ENCODE results near the gene LARGE2. TPM values are rescaled to one million over a fixed set of nuclear protein-coding genes. Genes with fewer than 3 reads are reported as not detected.
A peak's percentile ranks its signal among the peaks of the same experiment; 100 is the strongest.

LARGE2 gene
- total and polyA plus RNA-seq, 9 of the 15 experiments (the other 6 are each of a cell fraction or from before 2014, with no cell fraction given): 0.56 to 14.1 (median 6.6) TPM

DNA sequence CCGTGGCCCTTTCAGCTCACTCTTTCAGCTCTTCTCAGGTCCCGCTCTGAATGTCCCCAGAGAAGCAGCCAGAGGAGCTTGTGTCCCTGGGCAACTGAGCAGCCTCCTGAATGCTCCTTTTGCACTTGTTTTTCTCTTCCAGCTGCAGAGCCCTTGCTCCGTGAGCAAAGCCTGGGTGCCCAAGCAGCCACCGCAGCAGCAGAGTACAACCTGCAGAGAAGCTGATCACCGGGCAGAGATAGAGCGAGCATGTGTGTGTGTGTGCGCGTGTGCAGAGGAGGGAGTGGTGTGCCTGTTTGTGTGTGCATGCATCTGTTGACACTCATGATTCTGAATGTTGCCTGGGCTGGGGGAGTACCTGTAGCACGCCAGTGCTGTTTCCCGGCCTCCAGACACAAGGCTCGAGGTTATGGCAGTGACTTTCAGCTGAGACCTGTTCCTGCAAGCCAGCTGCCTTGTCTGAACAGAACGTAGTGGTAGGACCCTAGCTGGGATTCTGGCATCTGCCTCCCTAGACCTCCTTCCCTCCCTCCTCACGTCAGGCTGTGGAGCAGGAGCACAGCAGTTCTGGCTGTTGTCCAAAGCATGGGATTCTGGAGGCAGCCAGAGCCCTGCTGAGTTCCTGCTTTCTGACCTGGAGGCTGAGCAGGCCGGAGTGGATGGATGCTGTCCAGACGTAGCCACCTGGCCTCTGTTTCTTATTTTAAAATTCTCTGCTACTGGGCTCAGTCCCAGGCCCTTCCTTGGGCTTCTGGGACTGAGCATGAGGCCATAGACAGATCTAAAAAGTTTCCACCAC is 41.5 kb upstream of the LARGE2 start:
- no peak for FAIRE-seq
- ATAC-seq: no peak
- Histone ChIP-seq H3K9ac (ENCODE audit: insufficient read depth in 1 of 2, low read depth in 2 of 2, low read length in 2 of 2) (peak overlapping the region in 1 of 2 experiments; percentile 62; a peak in 1 of 4 replicates), H3K4me2 (ENCODE audit: insufficient read depth, low read length) (no peak overlapping the region), H3K27me3 (ENCODE audit: control insufficient read depth in 2 of 2, insufficient read depth in 2 of 2, low read length in 2 of 2) (no peaks in the 10 kb centered on the region), H3K36me3 (ENCODE audit: control insufficient read depth, insufficient read depth, low read length) (peaks cover 44% of the 10 kb centered on the region), H3K4me1 (replicated peaks in 1 of 2; ENCODE audit: control insufficient read depth in 2 of 2, insufficient read depth in 2 of 2, low read length in 2 of 2) (peaks cover 20 to 22% of the 10 kb centered on the region in 2 experiments), H3K9me1 (ENCODE audit: control insufficient read depth, insufficient read depth, low read length) (no peaks in the 10 kb centered on the region), H2AFZ (ENCODE audit: low read depth, low read length) (no peak overlapping the region), H3K79me2 (ENCODE audit: control insufficient read depth, insufficient read depth, low read length) (no peaks in the 10 kb centered on the region), H4K20me1 (replicated peaks; ENCODE audit: control insufficient read depth, insufficient read depth, low read length) (peaks cover 15% of the 10 kb centered on the region), H3K9me3 (replicated peaks; ENCODE audit: control insufficient read depth, insufficient read depth, low read depth, low read length) (no peaks in the 10 kb centered on the region), H3K27ac (ENCODE audit: extremely low read depth, low read depth, low read length) (0 out of 3 replicates have a peak overlapping the region, but pooled peaks have one; percentile 1), H3K4me3 (no peak overlapping the region)
- BruUV-seq (replicated peaks): no TSS peak
- CTCF ChIA-PET (ENCODE audit: low intra/inter-chr PET ratio): no interaction called here
- POLR2A ChIA-PET: interaction anchor here (0.8 to 1.5 kb wide), 5 partner anchors 10 to 114 kb away, joined by 3 to 7 read pairs (median 5); no protein-coding TSS in a partner anchor
- intact Hi-C loops (cut with micrococcal nuclease) (no loop called here), in situ Hi-C loops (cut with MboI) (no loop called here)
- TF ChIP-seq TEAD4 (IDR thresholded peaks at IDR 0.05; ENCODE audit: low read length) (no peak), TEAD4 (CRISPR knock-in tag; IDR thresholded peaks at IDR 0.05; ENCODE audit: borderline replicate concordance) (no peak), DNMT1 (IDR thresholded peaks at IDR 0.05) (no peak), MAFF (IDR thresholded peaks at IDR 0.05; ENCODE audit: low read length) (no peak), MEF2A (IDR thresholded peaks at IDR 0.05; ENCODE audit: control insufficient read depth, low read depth, low read length) (no peak), ESRRA (IDR thresholded peaks at IDR 0.05; ENCODE audit: borderline replicate concordance, low read depth) (no peak)
- TF ChIP-seq, protein P1, sequence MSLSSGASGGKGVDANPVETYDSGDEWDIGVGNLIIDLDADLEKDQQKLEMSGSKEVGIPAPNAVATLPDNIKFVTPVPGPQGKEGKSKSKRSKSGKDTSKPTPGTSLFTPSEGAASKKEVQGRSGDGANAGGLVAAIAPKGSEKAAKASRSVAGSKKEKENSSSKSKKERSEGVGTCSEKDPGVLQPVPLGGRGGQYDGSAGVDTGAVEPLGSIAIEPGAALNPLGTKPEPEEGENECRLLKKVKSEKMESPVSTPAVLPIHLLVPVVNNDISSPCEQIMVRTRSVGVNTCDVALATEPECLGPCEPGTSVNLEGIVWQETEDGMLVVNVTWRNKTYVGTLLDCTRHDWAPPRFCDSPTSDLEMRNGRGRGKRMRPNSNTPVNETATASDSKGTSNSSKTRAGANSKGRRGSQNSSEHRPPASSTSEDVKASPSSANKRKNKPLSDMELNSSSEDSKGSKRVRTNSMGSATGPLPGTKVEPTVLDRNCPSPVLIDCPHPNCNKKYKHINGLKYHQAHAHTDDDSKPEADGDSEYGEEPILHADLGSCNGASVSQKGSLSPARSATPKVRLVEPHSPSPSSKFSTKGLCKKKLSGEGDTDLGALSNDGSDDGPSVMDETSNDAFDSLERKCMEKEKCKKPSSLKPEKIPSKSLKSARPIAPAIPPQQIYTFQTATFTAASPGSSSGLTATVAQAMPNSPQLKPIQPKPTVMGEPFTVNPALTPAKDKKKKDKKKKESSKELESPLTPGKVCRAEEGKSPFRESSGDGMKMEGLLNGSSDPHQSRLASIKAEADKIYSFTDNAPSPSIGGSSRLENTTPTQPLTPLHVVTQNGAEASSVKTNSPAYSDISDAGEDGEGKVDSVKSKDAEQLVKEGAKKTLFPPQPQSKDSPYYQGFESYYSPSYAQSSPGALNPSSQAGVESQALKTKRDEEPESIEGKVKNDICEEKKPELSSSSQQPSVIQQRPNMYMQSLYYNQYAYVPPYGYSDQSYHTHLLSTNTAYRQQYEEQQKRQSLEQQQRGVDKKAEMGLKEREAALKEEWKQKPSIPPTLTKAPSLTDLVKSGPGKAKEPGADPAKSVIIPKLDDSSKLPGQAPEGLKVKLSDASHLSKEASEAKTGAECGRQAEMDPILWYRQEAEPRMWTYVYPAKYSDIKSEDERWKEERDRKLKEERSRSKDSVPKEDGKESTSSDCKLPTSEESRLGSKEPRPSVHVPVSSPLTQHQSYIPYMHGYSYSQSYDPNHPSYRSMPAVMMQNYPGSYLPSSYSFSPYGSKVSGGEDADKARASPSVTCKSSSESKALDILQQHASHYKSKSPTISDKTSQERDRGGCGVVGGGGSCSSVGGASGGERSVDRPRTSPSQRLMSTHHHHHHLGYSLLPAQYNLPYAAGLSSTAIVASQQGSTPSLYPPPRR (CRISPR knock-in tag; IDR thresholded peaks at IDR 0.05; ENCODE audit: borderline replicate concordance): 0 out of 2 replicates have a peak, but pooled peaks have one; percentile 8
- TF ChIP-seq, protein P2, sequence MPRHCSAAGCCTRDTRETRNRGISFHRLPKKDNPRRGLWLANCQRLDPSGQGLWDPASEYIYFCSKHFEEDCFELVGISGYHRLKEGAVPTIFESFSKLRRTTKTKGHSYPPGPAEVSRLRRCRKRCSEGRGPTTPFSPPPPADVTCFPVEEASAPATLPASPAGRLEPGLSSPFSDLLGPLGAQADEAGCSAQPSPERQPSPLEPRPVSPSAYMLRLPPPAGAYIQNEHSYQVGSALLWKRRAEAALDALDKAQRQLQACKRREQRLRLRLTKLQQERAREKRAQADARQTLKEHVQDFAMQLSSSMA (CRISPR knock-in tag; IDR thresholded peaks at IDR 0.05): no peak
- TF ChIP-seq, protein P3, sequence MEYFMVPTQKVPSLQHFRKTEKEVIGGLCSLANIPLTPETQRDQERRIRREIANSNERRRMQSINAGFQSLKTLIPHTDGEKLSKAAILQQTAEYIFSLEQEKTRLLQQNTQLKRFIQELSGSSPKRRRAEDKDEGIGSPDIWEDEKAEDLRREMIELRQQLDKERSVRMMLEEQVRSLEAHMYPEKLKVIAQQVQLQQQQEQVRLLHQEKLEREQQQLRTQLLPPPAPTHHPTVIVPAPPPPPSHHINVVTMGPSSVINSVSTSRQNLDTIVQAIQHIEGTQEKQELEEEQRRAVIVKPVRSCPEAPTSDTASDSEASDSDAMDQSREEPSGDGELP (CRISPR knock-in tag; IDR thresholded peaks at IDR 0.05; ENCODE audit: borderline replicate concordance): 0 out of 2 replicates have a peak, but pooled peaks have one; percentile 4
- no peak for DNase-seq (ENCODE audit: extremely low read depth in 1 of 4, low spot score in 3 of 4)
- 85% methylated on average over 15 of the region's 15 CpGs for WGBS (ENCODE audit: insufficient coverage, low coverage, missing lambda C conversion rate)

All from K562 (cell line).